Stimulated activated naive CD8-positive, alpha-beta T cell treated with anti-CD3 and anti-CD28 coated beads, Interleukin-15, Interleukin-2, amounts not matched to agents 100 ng/mL and 50 ng/mL, for 24 hours (primary cell): Measurements from ENCODE around the gene PCDHGB5.
A peak's percentile ranks its signal among the peaks of the same experiment; 100 is the strongest.
"Not testable (repeated sequence)": the region's sequence is repeated elsewhere in the genome, so short reads cannot be mapped to it uniquely, and the experiment has no call there.

Source experiments
- H3K27ac Mint-ChIP-seq: one replicate; pipeline ENCODE4 v1.8.0; 2021; ENCODE audit warnings: mild to moderate bottlenecking, mixed read lengths
- H3K27me3 Mint-ChIP-seq: one replicate; pipeline ENCODE4 v1.8.0; 2021; ENCODE audit warnings: mixed read lengths
- H3K36me3 Mint-ChIP-seq: one replicate; pipeline ENCODE4 v1.8.0; 2021; ENCODE audit warnings: low read depth, mixed read lengths
- H3K4me1 Mint-ChIP-seq: one replicate; pipeline ENCODE4 v1.8.0; 2021; ENCODE audit warnings: low read depth, mixed read lengths
- H3K4me3 Mint-ChIP-seq: one replicate; pipeline ENCODE4 v1.8.0; 2021; ENCODE audit warnings: mild to moderate bottlenecking, mixed read lengths
- H3K9me3 Mint-ChIP-seq: one replicate; pipeline ENCODE4 v1.8.0; 2021; ENCODE audit warnings: mixed read lengths

PCDHGB5 gene

DNA sequence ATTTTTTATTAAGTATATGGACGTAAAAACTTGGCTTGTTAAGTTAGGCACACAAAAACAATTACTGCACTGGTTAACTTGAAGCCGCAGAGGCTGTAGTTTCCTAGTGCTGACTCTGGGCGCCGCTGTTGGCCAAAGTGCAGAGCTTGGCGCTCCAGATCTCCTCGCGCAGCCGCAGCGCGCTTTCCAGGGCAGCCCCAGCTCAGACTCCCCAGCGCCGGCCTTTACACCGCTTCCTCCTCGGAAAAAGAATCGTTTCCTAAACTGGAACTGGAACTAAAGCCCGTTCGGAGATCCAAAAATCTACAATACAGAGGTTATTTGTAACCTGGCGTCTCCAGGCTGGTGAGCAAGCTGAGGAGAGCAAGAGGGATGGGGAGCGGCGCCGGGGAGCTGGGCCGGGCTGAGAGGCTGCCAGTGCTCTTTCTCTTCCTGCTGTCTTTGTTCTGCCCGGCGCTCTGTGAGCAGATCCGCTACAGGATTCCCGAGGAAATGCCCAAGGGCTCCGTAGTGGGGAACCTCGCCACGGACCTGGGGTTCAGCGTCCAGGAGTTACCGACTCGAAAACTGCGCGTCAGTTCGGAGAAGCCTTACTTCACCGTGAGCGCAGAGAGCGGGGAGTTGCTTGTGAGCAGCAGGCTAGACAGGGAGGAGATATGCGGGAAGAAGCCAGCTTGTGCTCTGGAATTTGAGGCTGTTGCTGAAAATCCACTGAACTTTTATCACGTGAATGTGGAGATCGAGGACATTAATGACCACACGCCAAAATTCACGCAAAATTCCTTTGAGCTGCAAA is at the start of gene PCDHGB5:
TSS of gene PCDHGB5 (plus strand) at position 192 of the 796 bp plus-strand sequence. CDS start at position 373, 181 bp downstream.
- not testable (repeated sequence) for H3K4me1 Mint-ChIP-seq, H3K27ac Mint-ChIP-seq
- Mint-ChIP-seq H3K9me3 (peaks cover 28% of the 10 kb centered on the region), H3K4me3 (peak within 1 kb of the TSS; percentile 32), H3K36me3 (peaks cover 15% of the 10 kb centered on the region), H3K27me3 (peaks cover 69% of the 10 kb centered on the region)

- Mint-ChIP-seq H3K4me1 (no peaks in the 10 kb centered on the region), H3K27me3 (peaks cover 77% of the 10 kb centered on the region), H3K36me3 (peaks cover 23% of the 10 kb centered on the region), H3K4me3 (no peak within 1 kb of the TSS), H3K9me3 (peaks cover 29% of the 10 kb centered on the region), H3K27ac (no peak within 1 kb of the TSS)
Observed at GRCh38 chr5:141349917-141350619, 47.7 kb upstream of the PCDHGB5 start, which contains the start of gene PCDHGB1. PCDHGB1 (plus strand) TSS chr5:141350099; CDS start chr5:141350261, 162 bp downstream.

DNA sequence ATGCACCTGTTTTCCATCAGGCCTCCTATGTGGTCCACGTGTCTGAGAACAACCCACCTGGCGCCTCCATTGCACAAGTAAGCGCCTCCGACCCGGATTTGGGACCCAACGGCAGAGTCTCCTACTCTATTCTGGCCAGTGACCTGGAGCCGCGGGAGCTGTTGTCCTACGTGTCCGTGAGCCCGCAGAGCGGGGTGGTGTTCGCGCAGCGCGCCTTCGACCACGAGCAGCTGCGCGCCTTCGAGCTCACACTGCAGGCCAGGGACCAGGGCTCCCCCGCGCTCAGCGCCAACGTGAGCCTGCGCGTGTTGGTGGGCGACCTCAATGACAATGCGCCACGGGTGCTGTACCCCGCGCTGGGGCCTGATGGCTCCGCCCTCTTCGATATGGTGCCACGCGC is 46.2 kb upstream of the PCDHGB5 start:
- peaks cover 30% of the 10 kb centered on the region for H3K9me3 Mint-ChIP-seq
- H3K27ac Mint-ChIP-seq, result no peak overlapping the region
- no peak overlapping the region for H3K4me3 Mint-ChIP-seq
- H3K36me3 Mint-ChIP-seq, result peaks cover 20% of the 10 kb centered on the region
- H3K4me1 Mint-ChIP-seq, result no peaks in the 10 kb centered on the region
- peaks cover 80% of the 10 kb centered on the region for H3K27me3 Mint-ChIP-seq

GRCh38 chr5:141354900-141355469 is 42.8 kb upstream of the PCDHGB5 start, which contains the start of gene PCDHGA4:
PCDHGA4 (plus strand) TSS chr5:141355021; CDS start chr5:141355108, 87 bp downstream.
- Mint-ChIP-seq H3K27ac (no peak within 1 kb of the TSS), H3K36me3 (peaks cover 25% of the 10 kb centered on the region), H3K4me3 (no peak within 1 kb of the TSS), H3K4me1 (no peaks in the 10 kb centered on the region), H3K27me3 (peaks cover 77% of the 10 kb centered on the region), H3K9me3 (peaks cover 26% of the 10 kb centered on the region)

DNA sequence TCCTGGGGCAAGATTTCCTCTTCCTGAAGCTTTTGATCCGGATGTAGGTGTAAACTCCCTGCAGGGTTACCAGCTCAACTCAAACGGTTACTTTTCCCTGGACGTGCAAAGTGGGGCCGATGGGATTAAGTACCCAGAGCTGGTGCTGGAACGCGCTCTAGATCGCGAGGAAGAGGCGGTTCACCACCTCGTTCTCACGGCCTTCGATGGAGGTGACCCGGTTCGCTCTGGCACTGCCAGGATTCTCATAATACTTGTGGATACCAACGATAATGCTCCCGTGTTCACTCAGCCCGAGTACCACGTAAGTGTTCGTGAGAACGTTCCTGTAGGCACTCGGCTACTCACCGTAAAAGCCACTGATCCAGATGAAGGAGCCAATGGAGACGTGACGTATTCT is 42.1 kb upstream of the PCDHGB5 start:
- Mint-ChIP-seq H3K27me3 (peaks cover 77% of the 10 kb centered on the region), H3K9me3 (peaks cover 28% of the 10 kb centered on the region), H3K27ac (no peak overlapping the region), H3K36me3 (peaks cover 24% of the 10 kb centered on the region), H3K4me1 (no peaks in the 10 kb centered on the region), H3K4me3 (no peak overlapping the region)

GRCh38 chr5:141356133-141356532 is 41.6 kb upstream of the PCDHGB5 start:
- Mint-ChIP-seq H3K9me3 (peaks cover 30% of the 10 kb centered on the region), H3K36me3 (peaks cover 29% of the 10 kb centered on the region), H3K4me1 (no peaks in the 10 kb centered on the region), H3K4me3 (no peak overlapping the region), H3K27me3 (peaks cover 77% of the 10 kb centered on the region), H3K27ac (no peak overlapping the region)

- Mint-ChIP-seq H3K27me3 (peaks cover 79% of the 10 kb centered on the region), H3K4me1 (no peaks in the 10 kb centered on the region), H3K36me3 (peaks cover 33% of the 10 kb centered on the region), H3K9me3 (peaks cover 33% of the 10 kb centered on the region), H3K27ac (no peak overlapping the region), H3K4me3 (no peak overlapping the region)
Observed at GRCh38 chr5:141356950-141357349, 40.8 kb upstream of the PCDHGB5 start.

DNA sequence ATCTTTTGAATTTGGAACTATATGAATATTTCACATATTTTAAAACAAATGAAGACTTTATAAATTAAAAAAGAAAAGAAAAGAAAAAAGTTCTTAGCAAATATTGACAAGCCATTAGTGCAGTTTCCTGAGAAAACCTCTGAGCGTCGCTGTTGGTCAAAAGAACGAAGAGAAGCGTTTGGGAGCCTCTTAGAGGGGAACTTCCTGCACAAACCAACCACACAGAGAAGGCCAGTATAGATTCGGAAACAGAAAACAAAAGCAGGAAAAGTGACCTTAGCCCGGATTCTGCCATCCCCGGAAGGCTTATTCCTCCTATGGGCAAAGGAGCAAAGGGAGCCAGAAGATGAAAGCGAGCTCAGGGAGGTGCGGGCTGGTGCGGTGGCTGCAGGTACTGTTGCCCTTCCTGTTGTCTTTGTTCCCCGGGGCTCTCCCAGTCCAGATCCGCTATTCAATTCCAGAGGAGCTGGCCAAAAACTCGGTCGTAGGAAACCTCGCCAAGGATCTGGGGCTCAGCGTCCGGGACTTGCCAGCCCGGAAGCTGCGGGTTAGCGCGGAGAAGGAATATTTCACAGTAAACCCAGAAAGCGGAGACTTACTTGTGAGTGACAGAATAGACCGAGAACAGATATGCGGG is 37.8 kb upstream of the PCDHGB5 start, which contains the start of gene PCDHGB2:
TSS of gene PCDHGB2 (plus strand) at position 205 of the 637 bp plus-strand sequence. CDS start at position 347, 142 bp downstream.
- Mint-ChIP-seq H3K9me3 (peaks cover 44% of the 10 kb centered on the region), H3K27me3 (peaks cover 83% of the 10 kb centered on the region), H3K36me3 (peaks cover 35% of the 10 kb centered on the region), H3K27ac (peak within 1 kb of the TSS; percentile 61), H3K4me1 (no peaks in the 10 kb centered on the region), H3K4me3 (peak within 1 kb of the TSS; percentile 77)

DNA sequence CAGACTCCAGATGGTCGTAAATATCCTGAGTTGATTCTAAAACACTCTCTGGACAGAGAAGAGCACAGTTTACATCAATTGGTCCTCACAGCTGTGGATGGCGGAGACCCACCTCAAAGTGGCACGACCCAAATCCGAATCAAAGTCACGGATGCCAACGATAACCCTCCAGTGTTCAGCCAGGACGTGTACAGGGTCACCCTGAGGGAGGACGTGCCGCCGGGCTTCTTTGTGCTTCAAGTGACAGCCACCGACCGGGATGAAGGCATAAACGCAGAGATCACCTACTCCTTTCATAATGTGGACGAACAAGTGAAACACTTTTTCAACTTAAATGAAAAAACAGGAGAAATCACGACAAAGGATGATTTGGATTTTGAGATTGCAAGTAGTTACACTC is 37.1 kb upstream of the PCDHGB5 start:
- Mint-ChIP-seq H3K4me1 (no peaks in the 10 kb centered on the region), H3K27ac (peak overlapping the region; percentile 61), H3K36me3 (peaks cover 41% of the 10 kb centered on the region), H3K27me3 (peaks cover 86% of the 10 kb centered on the region), H3K9me3 (peaks cover 51% of the 10 kb centered on the region), H3K4me3 (no peak overlapping the region)

- Mint-ChIP-seq H3K27me3 (peaks cover 86% of the 10 kb centered on the region), H3K36me3 (peaks cover 37% of the 10 kb centered on the region), H3K4me3 (no peak overlapping the region), H3K9me3 (peaks cover 46% of the 10 kb centered on the region), H3K27ac (no peak overlapping the region), H3K4me1 (no peaks in the 10 kb centered on the region)
Observed at GRCh38 chr5:141362719-141363118, 35.0 kb upstream of the PCDHGB5 start.

DNA sequence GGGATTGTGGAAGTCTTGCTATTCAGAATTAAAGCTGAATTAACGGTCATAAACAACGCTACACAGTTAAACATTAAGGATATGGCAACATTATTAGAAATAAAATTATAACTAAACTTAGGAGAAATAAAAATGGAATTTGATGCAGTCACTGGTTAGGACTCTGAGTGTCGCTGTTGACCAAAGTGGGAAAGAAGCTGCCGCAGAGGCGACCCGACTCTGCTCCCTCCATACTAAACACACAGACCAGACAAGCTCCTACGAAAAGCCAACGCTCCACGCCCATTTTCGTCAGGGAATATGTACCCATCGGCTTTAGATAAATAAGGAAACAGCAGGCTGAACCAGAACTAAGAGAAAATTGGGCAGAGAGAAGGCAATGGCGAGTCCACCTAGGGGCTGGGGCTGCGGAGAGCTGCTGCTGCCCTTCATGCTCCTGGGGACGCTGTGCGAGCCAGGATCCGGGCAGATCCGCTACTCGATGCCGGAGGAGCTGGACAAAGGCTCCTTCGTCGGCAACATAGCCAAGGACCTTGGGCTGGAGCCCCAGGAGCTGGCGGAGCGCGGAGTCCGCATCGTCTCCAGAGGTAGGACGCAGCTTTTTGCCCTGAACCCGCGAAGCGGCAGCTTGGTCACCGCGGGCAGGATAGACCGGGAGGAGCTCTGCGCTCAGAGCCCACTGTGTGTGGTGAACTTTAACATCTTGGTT is 33.6 kb upstream of the PCDHGB5 start, which contains the start of gene PCDHGA5:
TSS of gene PCDHGA5 (plus strand) at position 211 of the 709 bp plus-strand sequence. CDS start at position 380, 169 bp downstream.
- Mint-ChIP-seq H3K4me3 (no peak within 1 kb of the TSS), H3K4me1 (no peaks in the 10 kb centered on the region), H3K27me3 (peaks cover 88% of the 10 kb centered on the region), H3K9me3 (peaks cover 41% of the 10 kb centered on the region), H3K36me3 (peaks cover 37% of the 10 kb centered on the region), H3K27ac (no peak within 1 kb of the TSS)

GRCh38 chr5:141366016-141366896 is 31.5 kb upstream of the PCDHGB5 start:
- Mint-ChIP-seq H3K27ac (no peak overlapping the region), H3K9me3 (peaks cover 40% of the 10 kb centered on the region), H3K36me3 (peaks cover 27% of the 10 kb centered on the region), H3K4me3 (no peak overlapping the region), H3K27me3 (peaks cover 88% of the 10 kb centered on the region), H3K4me1 (no peaks in the 10 kb centered on the region)
